Ishikawa (cell line): ENCODE measurements around the gene BMERB1.

ENCODE experiments used
- CREB1 ChIP-seq: IDR thresholded peaks from 2 replicates; pipeline ENCODE4 v1.6.1; 2012; ENCODE audit warnings: low read depth
- EGR1 ChIP-seq: IDR thresholded peaks from 2 replicates; pipeline ENCODE4 v1.6.1; 2012
- EP300 ChIP-seq: IDR thresholded peaks from 2 replicates; pipeline ENCODE4 v1.6.1; 2012; ENCODE audit warnings: borderline replicate concordance
- MAX ChIP-seq: IDR thresholded peaks from 2 replicates; pipeline ENCODE4 v1.6.1; 2012
- RAD21 ChIP-seq: IDR thresholded peaks from 2 replicates; pipeline ENCODE4 v1.6.1; 2012; ENCODE audit warnings: low read depth
- REST ChIP-seq: IDR thresholded peaks from 2 replicates; pipeline ENCODE4 v1.6.1; 2012; ENCODE audit warnings: low read depth, mild to moderate bottlenecking
- USF1 ChIP-seq: IDR thresholded peaks from 2 replicates; pipeline ENCODE4 v1.6.1; 2012

- TF ChIP-seq EP300, result no peak
- TF ChIP-seq USF1, result no peak
- no peak for TF ChIP-seq MAX
- TF ChIP-seq REST, result no peak
- no peak for TF ChIP-seq CREB1
- no peak for TF ChIP-seq EGR1
- no peak for TF ChIP-seq RAD21
Observed at GRCh38 chr16:15491411-15491810, 57.0 kb downstream of the BMERB1 start.
